GM12801 (cell line): ENCODE results near the gene KRT80.

ENCODE experiments used
- CTCF ChIP-seq: IDR thresholded peaks from one replicate; pipeline ENCODE4 v1.5.1; 2011; ENCODE audit warnings: control low read depth; ENCODE audit not compliant: insufficient read length; ENCODE audit errors: extremely low read depth

KRT80 gene

DNA sequence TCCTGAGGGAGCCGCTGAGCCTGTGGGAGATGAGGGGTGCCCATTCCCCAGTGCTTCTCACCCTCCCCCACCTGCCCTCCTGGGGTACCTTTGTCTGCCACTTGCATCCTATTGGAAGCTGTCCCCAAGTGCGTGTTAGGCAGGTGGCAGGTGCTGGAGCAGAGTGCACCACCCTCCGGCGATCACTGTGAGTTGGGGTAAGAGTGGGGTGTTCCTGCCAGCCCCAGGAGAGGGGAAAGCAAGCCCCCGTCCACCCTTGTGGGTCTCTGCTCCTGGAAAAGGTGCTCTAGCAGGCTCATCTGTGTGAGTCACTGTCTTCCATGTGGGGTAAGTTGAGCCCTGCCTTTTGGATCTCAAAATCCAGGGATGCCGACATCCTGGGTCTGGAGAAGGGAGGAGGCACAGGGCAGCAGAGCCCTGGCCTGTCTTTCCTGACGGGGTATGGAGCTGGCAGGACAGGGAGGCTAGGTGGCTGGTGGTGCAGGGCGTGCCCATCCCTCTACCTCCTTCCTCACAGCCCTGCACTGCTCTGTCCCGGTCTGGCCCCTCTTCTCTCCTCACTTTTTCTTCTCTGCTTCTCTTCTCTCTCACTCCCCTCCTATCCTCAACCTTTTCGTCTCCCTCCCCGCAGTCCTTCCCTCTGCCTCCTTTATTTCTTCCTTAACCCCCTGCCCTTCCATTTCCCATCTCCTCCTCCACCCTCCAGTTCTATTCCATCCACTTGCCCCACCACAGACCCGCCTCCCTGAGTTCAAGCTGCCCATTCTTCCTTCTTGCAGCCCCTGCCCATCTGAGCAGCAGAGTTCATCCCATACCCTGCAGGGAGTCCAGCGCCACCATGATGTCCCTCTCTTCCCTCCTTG is 21.1 kb upstream of the KRT80 start:
- no peak for TF ChIP-seq CTCF

DNA sequence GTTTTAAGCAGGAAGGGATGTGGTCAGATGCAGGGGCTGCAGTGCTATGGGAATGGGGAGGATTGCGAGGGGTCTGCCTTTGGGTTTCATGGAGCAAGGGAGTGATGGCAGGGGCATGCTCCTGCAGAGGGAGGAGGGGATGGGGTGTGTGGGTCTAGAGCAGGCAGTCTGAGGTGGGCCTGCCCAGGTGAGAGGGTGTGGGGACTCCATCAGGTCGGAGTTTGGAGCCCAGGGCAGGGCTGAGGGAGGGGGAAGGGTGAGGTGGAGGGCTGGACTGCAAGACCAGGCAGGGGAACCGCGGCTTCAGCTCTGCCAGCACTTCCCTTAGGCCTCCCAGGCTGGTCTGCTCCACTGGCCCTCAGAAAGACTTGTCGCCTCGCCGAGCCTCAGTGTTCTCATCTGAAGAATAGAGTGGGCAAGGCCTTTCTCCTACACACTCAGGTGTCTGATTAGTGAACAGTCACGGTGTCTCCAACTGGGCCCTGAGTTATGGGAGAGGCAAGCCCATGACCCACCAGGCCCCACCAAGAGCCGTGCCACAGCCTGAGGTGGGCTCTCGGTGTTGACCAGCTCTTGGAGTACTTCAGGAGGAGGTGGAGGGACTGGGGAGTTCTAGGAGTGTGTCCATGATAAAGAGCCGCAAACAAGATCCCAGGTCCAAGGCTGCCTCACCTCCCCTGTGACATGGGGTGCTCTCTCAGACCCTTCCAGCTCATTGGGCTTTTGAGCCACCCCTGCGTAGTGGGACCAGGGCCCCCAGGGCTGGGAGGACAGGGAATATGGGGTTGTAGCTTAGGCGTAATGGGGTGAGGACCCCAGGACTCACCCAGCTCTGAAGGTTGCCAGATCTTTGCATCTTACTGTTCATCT is 20.1 kb upstream of the KRT80 start:
- no peak for TF ChIP-seq CTCF

DNA sequence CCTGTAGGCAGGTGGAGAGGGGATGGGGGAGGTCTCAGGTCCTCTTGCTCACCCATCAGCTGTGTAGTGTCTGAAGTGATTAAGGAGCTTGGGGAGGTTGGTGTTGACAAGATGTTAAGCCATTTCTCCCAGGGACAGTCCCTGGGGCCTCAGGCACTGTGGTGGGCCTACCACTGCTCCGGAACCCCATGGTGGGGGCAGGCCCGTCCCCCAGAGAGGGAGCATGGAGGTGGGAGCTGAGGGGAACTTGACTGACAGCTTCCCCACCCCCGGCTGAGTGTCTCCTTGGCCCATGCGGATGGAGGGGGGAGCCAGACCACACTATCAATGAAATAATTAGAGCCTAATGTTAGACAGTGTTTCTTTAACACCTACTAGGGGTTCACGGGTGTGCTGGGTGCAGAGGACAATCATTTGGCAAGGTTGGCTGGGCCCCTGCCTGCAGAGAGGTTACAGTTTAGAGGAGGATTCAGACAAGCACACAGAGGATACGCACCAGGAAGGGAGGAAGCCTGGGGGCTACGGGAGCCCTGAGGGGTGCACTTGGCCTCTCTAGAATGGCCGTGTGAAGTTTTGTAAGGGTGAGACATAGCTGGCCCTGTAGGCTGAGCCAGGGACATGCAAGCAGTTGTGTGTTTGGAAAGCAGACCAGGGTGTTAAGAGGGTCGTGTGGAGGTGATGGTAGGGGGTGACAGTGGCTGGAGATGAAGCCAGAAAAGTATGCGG is 19.3 kb upstream of the KRT80 start:
- no peak for TF ChIP-seq CTCF

DNA sequence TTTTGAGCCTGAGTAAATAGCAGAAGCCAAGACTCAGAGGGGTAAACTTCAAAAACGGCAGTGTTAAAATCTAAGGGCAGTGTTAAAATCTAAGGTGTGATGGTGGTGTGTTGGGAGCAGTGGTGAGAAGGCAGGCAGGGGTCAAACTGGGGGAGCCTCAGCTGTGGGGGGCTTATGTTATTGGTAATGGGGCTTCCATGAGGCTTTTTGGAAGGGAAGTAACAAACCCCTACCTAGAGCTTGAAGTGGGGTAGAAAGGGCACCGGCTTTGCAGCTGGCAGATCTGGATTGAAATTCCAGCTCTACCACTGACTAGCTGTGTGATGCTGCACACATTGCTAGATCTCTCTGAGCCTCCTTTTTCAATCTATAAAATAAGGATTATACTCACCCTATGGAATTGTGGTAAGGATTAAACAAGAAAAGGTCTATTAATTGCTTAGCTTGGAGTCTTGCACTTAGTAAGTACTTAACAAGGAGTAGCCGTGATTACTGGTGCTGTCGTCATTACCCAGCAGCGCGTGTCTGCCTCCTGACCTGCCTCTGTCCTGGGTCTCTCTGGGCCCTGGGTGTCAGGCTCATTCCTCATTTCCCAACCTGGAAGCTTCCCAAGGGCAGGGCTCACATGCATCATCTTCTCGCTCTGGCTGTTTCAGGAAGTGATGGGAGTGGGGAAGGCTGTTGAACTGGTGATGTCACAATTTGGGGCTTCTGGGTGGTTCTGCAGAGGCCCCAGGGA is 18.5 kb upstream of the KRT80 start:
- TF ChIP-seq CTCF, result no peak

- no peak for TF ChIP-seq CTCF
Measured at GRCh38 chr12:52209321-52209720, 17.5 kb upstream of the KRT80 start.

GRCh38 chr12:52208424-52209165 is 16.8 kb upstream of the KRT80 start:
- TF ChIP-seq CTCF, result no peak
